ENCODE results near the gene SLA2. TPM values are rescaled to one million over a fixed set of nuclear protein-coding genes. Genes with fewer than 3 reads are reported as not detected.
A peak's percentile ranks its signal among the peaks of the same experiment; 100 is the strongest.

Gene SLA2
- total and polyA plus RNA-seq, 2 of the 4 experiments (the other 2 are of a cell fraction), result 0.03 TPM; not detected in 1

GRCh38 chr20:36591854-36592641 is 53.9 kb downstream of the SLA2 start:
- DNase-seq, result peak; percentile 51
- Histone ChIP-seq H3K4me3 (ENCODE audit: insufficient read depth, low read depth, low read length) (no peak overlapping the region), H3K23ac (ENCODE audit: low read depth, low read length) (no peak overlapping the region), H2AK5ac (ENCODE audit: low read depth, low read length) (no peak overlapping the region), H3K4ac (ENCODE audit: low read depth, low read length) (no peak overlapping the region), H3K56ac (ENCODE audit: extremely low read depth, insufficient read depth, low read length) (no peak overlapping the region), H2BK15ac (ENCODE audit: low read depth, low read length) (no peak overlapping the region), H4K20me1 (ENCODE audit: insufficient read depth, low read length) (no peaks in the 10 kb centered on the region), H3K14ac (replicated peaks; ENCODE audit: low read depth, low read length) (no peak overlapping the region), H3K18ac (ENCODE audit: low read depth, low read length) (no peak overlapping the region), H2BK20ac (ENCODE audit: low read depth, low read length) (no peak overlapping the region), H3K9ac (ENCODE audit: low read depth, low read length) (no peak overlapping the region), H2AFZ (replicated peaks; ENCODE audit: low read length, poor library complexity) (no peak overlapping the region), H2BK5ac (ENCODE audit: low read depth, low read length, poor library complexity, severe bottlenecking) (no peak overlapping the region), H4K5ac (ENCODE audit: low read depth, low read length) (no peak overlapping the region), H3K27me3 (ENCODE audit: control insufficient read depth, insufficient read depth, low read length) (no peaks in the 10 kb centered on the region), H3K4me1 (ENCODE audit: control insufficient read depth, insufficient read depth, low read length) (no peaks in the 10 kb centered on the region), H3K9me3 (ENCODE audit: control insufficient read depth, insufficient read depth, low read length) (no peaks in the 10 kb centered on the region), H3K36me3 (ENCODE audit: control insufficient read depth, insufficient read depth, low read length) (peaks cover 16% of the 10 kb centered on the region), H4K8ac (ENCODE audit: low read depth in 2 of 2, low read length in 2 of 2) (no peak overlapping the region), H2BK120ac (ENCODE audit: low read depth, low read length) (no peak overlapping the region), H4K91ac (ENCODE audit: insufficient read depth, low read depth, low read length) (no peak overlapping the region), H3K9me1 (ENCODE audit: insufficient read depth, low read length) (no peaks in the 10 kb centered on the region), H3K27ac (ENCODE audit: insufficient read depth, low read length) (no peak overlapping the region), H3K79me1 (ENCODE audit: low read depth in 1 of 2, low read length in 2 of 2) (no peaks in the 10 kb centered on the region), H2AK9ac (replicated peaks; ENCODE audit: low read depth, low read length, poor library complexity) (peak overlapping the region; percentile 79), H3K4me2 (ENCODE audit: low read depth, low read length) (no peak overlapping the region)
- in situ Hi-C loops (cut with MboI; ENCODE audit: low sequenced_read_pairs), result no loop called here
- BruUV-seq (replicated peaks), result no TSS peak
- WGBS, 2 experiments (ENCODE audit: extremely low coverage in 2 of 2, insufficient read length in 1 of 2), result 67% methylated on average over 1 of the region's 9 CpGs; no CpG with 5 or more reads in 1 of the 2 experiments
- ChIA-PET POLR2A (ENCODE audit: unreplicated experiment) (interaction anchor here (0.7 kb wide), 1 partner anchor 20 kb away, joined by 5 read pairs; no protein-coding TSS in a partner anchor), CTCF (interaction anchor here (0.6 to 0.7 kb wide), 2 partner anchors 354 to 461 kb away, joined by 3 to 4 read pairs; no protein-coding TSS in a partner anchor)
- peak; percentile 84 for ATAC-seq (ENCODE audit: low read depth)
- dilution Hi-C loops (cut with HindIII; ENCODE audit: low sequenced_read_pairs, unreplicated experiment), result no loop called here
- intact Hi-C loops (cut with micrococcal nuclease), result loop anchor here (1.0 kb wide), 1 partner anchor 36 kb away; no protein-coding TSS in a partner anchor
- TF ChIP-seq FOS (IDR thresholded peaks at IDR 0.05; ENCODE audit: low read depth, low read length) (no peak), POLR2A (IDR thresholded peaks at IDR 0.05; ENCODE audit: low read depth, low read length) (no peak), NFE2L2 (IDR thresholded peaks at IDR 0.05; ENCODE audit: low read depth, low read length) (no peak), USF2 (IDR thresholded peaks at IDR 0.05; ENCODE audit: low read depth, low read length) (no peak), RAD21 (IDR thresholded peaks at IDR 0.05; ENCODE audit: low read length) (peak; percentile 40), CEBPB (IDR thresholded peaks at IDR 0.05; ENCODE audit: low read depth, low read length) (no peak), MAZ (IDR thresholded peaks at IDR 0.05; ENCODE audit: borderline replicate concordance, low read depth, low read length) (no peak), RFX5 (IDR thresholded peaks at IDR 0.05; ENCODE audit: low read depth, low read length) (no peak), BHLHE40 (IDR thresholded peaks at IDR 0.05; ENCODE audit: low read depth, low read length) (no peak), MXI1 (IDR thresholded peaks at IDR 0.05; ENCODE audit: borderline replicate concordance, low read depth, low read length) (no peak), CHD1 (IDR thresholded peaks at IDR 0.05; ENCODE audit: low read depth, low read length) (no peak), CTCF (conservative IDR thresholded peaks at IDR 0.05; ENCODE audit: low read depth, low read length) (peak; percentile 49), RCOR1 (IDR thresholded peaks at IDR 0.05; ENCODE audit: insufficient replicate concordance, low read length) (no peak), SMC3 (IDR thresholded peaks at IDR 0.05; ENCODE audit: low read depth, low read length) (peak; percentile 58), ELK1 (IDR thresholded peaks at IDR 0.05; ENCODE audit: borderline replicate concordance, low read depth, low read length) (no peak)

Data from IMR-90 (cell line).